DMS53 treated with DMSO at 0.1 percent for 48 hours (cell line): ENCODE results near the gene ENTREP3.
"Not testable (repeated sequence)": the region's sequence is repeated elsewhere in the genome, so short reads cannot be mapped to it uniquely, and the experiment has no call there.

ENCODE experiments used
- DNase-seq: peaks from one replicate; lab custom pipeline; 2025; ENCODE audit not compliant: unreplicated experiment; lab: John Stamatoyannopoulos, UW

ENTREP3 gene

GRCh38 chr1:155251566-155251965, 3.7 kb downstream of the ENTREP3 start:
- no peak for DNase-seq

GRCh38 chr1:155250633-155251449, 4.4 kb downstream of the ENTREP3 start:
- peak; percentile 89 for DNase-seq

- DNase-seq = no peak
Observed at GRCh38 chr1:155250246-155250632, 5.0 kb downstream of the ENTREP3 start.

- DNase-seq = no peak
Observed at GRCh38 chr1:155247667-155248553, 7.4 kb downstream of the ENTREP3 start.

GRCh38 chr1:155246796-155247195, 8.5 kb downstream of the ENTREP3 start:
- DNase-seq = not testable (repeated sequence)

GRCh38 chr1:155245163-155245524, 10.1 kb downstream of the ENTREP3 start:
- no peak for DNase-seq

GRCh38 chr1:155244368-155245162, 10.7 kb downstream of the ENTREP3 start:
- peak; percentile 97 for DNase-seq

- no peak for DNase-seq
Observed at GRCh38 chr1:155242805-155243358, 12.4 kb downstream of the ENTREP3 start.

GRCh38 chr1:155241841-155242264, 13.4 kb downstream of the ENTREP3 start:
- no peak for DNase-seq

GRCh38 chr1:155241069-155241679, 14.1 kb downstream of the ENTREP3 start:
- peak; percentile 91 for DNase-seq

- DNase-seq = no peak
Observed at GRCh38 chr1:155236451-155236850, 18.8 kb downstream of the ENTREP3 start.

GRCh38 chr1:155235375-155235774, 19.9 kb downstream of the ENTREP3 start:
- not testable (repeated sequence) for DNase-seq

GRCh38 chr1:155233502-155233901, 21.8 kb downstream of the ENTREP3 start:
- not testable (repeated sequence) for DNase-seq

GRCh38 chr1:155232001-155232978, 23.0 kb downstream of the ENTREP3 start:
- not testable (repeated sequence) for DNase-seq

GRCh38 chr1:155231302-155231701, 24.0 kb downstream of the ENTREP3 start:
- DNase-seq = not testable (repeated sequence)

- DNase-seq = no peak
Observed at GRCh38 chr1:155228096-155228427, 27.2 kb downstream of the ENTREP3 start.

- DNase-seq = peak; percentile 98
Observed at GRCh38 chr1:155227261-155228095, 27.8 kb downstream of the ENTREP3 start.

- peak; percentile 73 for DNase-seq
Observed at GRCh38 chr1:155226910-155227260, 28.4 kb downstream of the ENTREP3 start.
